GM21390 (cell line): ENCODE results near the gene OR52I1.

Experiments
- ATAC-seq: cut with Tn5 transposase; IDR thresholded peaks from one replicate; pipeline ENCODE4 v1.9.1; 2021; ENCODE audit not compliant: unreplicated experiment

OR52I1 gene

GRCh38 chr11:4593739-4594138 lies at the start of gene OR52I1:
OR52I1 (plus strand) TSS chr11:4594039; CDS start chr11:4594039, 0 bp downstream.
- no peak for ATAC-seq

- no peak for ATAC-seq
These were observed 48.9 kb upstream of the OR52I1 start, which contains the start of gene OR52M1 for GRCh38 chr11:4544891-4545290. OR52M1 (plus strand) TSS chr11:4545191; CDS start chr11:4545191, 0 bp downstream.

GRCh38 chr11:4546878-4547277 lies 47.0 kb upstream of the OR52I1 start:
- ATAC-seq, result no peak

GRCh38 chr11:4547416-4547815 lies 46.4 kb upstream of the OR52I1 start:
- no peak for ATAC-seq

- no peak for ATAC-seq
These were observed 42.4 kb upstream of the OR52I1 start for GRCh38 chr11:4551346-4551979.

GRCh38 chr11:4559527-4560440 lies 34.1 kb upstream of the OR52I1 start:
- ATAC-seq, result no peak

- ATAC-seq, result no peak
These were observed 33.4 kb upstream of the OR52I1 start for GRCh38 chr11:4560467-4560866.

GRCh38 chr11:4565371-4565770 lies 28.5 kb upstream of the OR52I1 start:
- ATAC-seq, result no peak

- ATAC-seq, result no peak
These were observed 24.8 kb upstream of the OR52I1 start for GRCh38 chr11:4569075-4569474.

GRCh38 chr11:4576880-4577279 lies 17.0 kb upstream of the OR52I1 start:
- no peak for ATAC-seq

GRCh38 chr11:4577761-4578160 lies 16.1 kb upstream of the OR52I1 start:
- ATAC-seq, result no peak

- no peak for ATAC-seq
These were observed 15.2 kb upstream of the OR52I1 start for GRCh38 chr11:4578624-4579023.

GRCh38 chr11:4580124-4580523 lies 13.7 kb upstream of the OR52I1 start:
- ATAC-seq, result no peak

- ATAC-seq, result no peak
These were observed 12.4 kb upstream of the OR52I1 start, which contains the start of gene OR52I2 for GRCh38 chr11:4581443-4581842. OR52I2 (plus strand) TSS chr11:4581743.

GRCh38 chr11:4589017-4589416 lies 4.8 kb upstream of the OR52I1 start:
- no peak for ATAC-seq

- ATAC-seq, result no peak
These were observed 11.2 kb downstream of the OR52I1 start for GRCh38 chr11:4605057-4605456.

GRCh38 chr11:4606231-4607015 lies 12.6 kb downstream of the OR52I1 start:
- ATAC-seq, result no peak

GRCh38 chr11:4607096-4607495 lies 13.3 kb downstream of the OR52I1 start:
- ATAC-seq, result no peak

GRCh38 chr11:4607781-4608666 lies 14.2 kb downstream of the OR52I1 start, which contains the start of gene TRIM68:
TRIM68 (minus strand) TSS chr11:4608231; CDS start chr11:4605504, 2,727 bp downstream.
- ATAC-seq, result peak; percentile 100

- no peak for ATAC-seq
These were observed 16.6 kb downstream of the OR52I1 start for GRCh38 chr11:4610258-4610935.
